Natural killer cell (primary cell): Measurements from ENCODE around the gene PLEKHD1. TPM values are rescaled to one million over a fixed set of nuclear protein-coding genes. Genes with fewer than 3 reads are reported as not detected.

ENCODE experiments used
- ATAC-seq, 3 donors: fragments of 150-1000 bp in 2 of 3; fragments of 200-7000 bp in 1 of 3; cut with Tn5 transposase; 1 replicate in 1 of 3; 2 replicates in 2 of 3; pipeline ENCODE4 v1.10.0; 2021; ENCODE audit warnings: mild to moderate bottlenecking in 2 of 3, moderate library complexity in 2 of 3
- DNase-seq, 2 donors: peaks; one replicate each; pipeline versions ENCODE4 v3.0.0 to v3.0.0-alpha.2; 2013 to 2021; ENCODE audit warnings: mixed read lengths in 1 of 2
- H3K27ac ChIP-seq: one replicate; pipeline ENCODE4 v1.5.1; 2013; ENCODE audit warnings: mild to moderate bottlenecking, low read length
- H3K27me3 ChIP-seq: one replicate; pipeline ENCODE4 v1.6.1; 2013; ENCODE audit warnings: low read length; ENCODE audit not compliant: control insufficient read depth, insufficient read depth
- H3K36me3 ChIP-seq: one replicate; pipeline ENCODE4 v1.6.1; 2013; ENCODE audit warnings: low read length; ENCODE audit not compliant: control insufficient read depth, insufficient read depth
- H3K4me1 ChIP-seq: one replicate; pipeline ENCODE4 v1.6.1; 2013; ENCODE audit warnings: low read length; ENCODE audit not compliant: control insufficient read depth, insufficient read depth
- H3K4me3 ChIP-seq: one replicate; pipeline ENCODE4 v1.5.1; 2013; ENCODE audit warnings: low read length
- H3K9me3 ChIP-seq: one replicate; pipeline ENCODE4 v1.6.1; 2013; ENCODE audit warnings: low read length; ENCODE audit not compliant: control insufficient read depth, insufficient read depth
- H3K27ac Mint-ChIP-seq, 2 donors: one replicate each; pipeline ENCODE4 v1.8.0; 2022; ENCODE audit warnings: mild to moderate bottlenecking in 2 of 2, mixed read lengths in 2 of 2, moderate library complexity in 1 of 2
- H3K27me3 Mint-ChIP-seq, 2 donors: one replicate each; pipeline ENCODE4 v1.8.0; 2022; ENCODE audit warnings: low read depth in 2 of 2, mixed read lengths in 2 of 2
- H3K36me3 Mint-ChIP-seq: one replicate; pipeline ENCODE4 v1.8.0; 2022; ENCODE audit warnings: mixed read lengths
- H3K4me1 Mint-ChIP-seq, 2 donors: one replicate each; pipeline ENCODE4 v1.8.0; 2022; ENCODE audit warnings: mixed read lengths in 2 of 2
- H3K4me3 Mint-ChIP-seq: one replicate; pipeline ENCODE4 v1.8.0; 2022; ENCODE audit warnings: mild to moderate bottlenecking, moderate library complexity, mixed read lengths
- H3K9me3 Mint-ChIP-seq, 2 donors: one replicate each; pipeline ENCODE4 v1.8.0; 2022; ENCODE audit warnings: mixed read lengths in 2 of 2
- CTCF ChIP-seq: fragments of 200-600 bp; IDR thresholded peaks from one replicate; pipeline ENCODE4 v1.8.0; 2022; ENCODE audit warnings: antibody characterized with exemption
- WGBS: methylation state at CpG from one replicate; pipeline ENCODE4 v1.1.7; 2013; ENCODE audit warnings: missing lambda C conversion rate; ENCODE audit not compliant: insufficient coverage; 5-methylcytosine and 5-hydroxymethylcytosine counted together
- intact Hi-C: fragments of 100-400 bp; cut with micrococcal nuclease; formaldehyde crosslinking; loops from one replicate; pipeline ENCODE4 v1.14.2; 2022
- total RNA-seq, 4 donors: library from RNA; stranded (reverse); fragments of 120-200 nt in 1 of 4; gene quantifications; one replicate each; pipeline versions ENCODE4 v1.2.3 to v1.2.4, GENCODE V29; 2013 to 2022

Gene PLEKHD1
- total RNA-seq, 3 donors from 2014 or later (not counting 1 experiment from before 2014, with no cell fraction given) = 0.78 to 1.0 (median 0.93) TPM

GRCh38 chr14:69504775-69505174 lies 20.2 kb downstream of the PLEKHD1 start:
- H3K36me3 ChIP-seq = no peaks in the 10 kb centered on the region
- WGBS = 100% methylated on average over 1 of the region's 1 CpG
- Mint-ChIP-seq H3K4me3 (no peak overlapping the region), H3K36me3 (no peaks in the 10 kb centered on the region), H3K4me1 (no peaks in the 10 kb centered on the region), H3K27ac (no peak overlapping the region), H3K27me3 (peaks cover 7 to 8% of the 10 kb centered on the region in 2 donors), H3K9me3 (no peaks in the 10 kb centered on the region)
- no peak for DNase-seq
- H3K9me3 ChIP-seq = no peaks in the 10 kb centered on the region
- no peak overlapping the region for H3K27ac ChIP-seq
- no peaks in the 10 kb centered on the region for H3K27me3 ChIP-seq
- TF ChIP-seq CTCF = no peak
- no peak for ATAC-seq
- H3K4me3 ChIP-seq = no peak overlapping the region
- H3K4me1 ChIP-seq = no peaks in the 10 kb centered on the region
- intact Hi-C loops = no loop called here

- ATAC-seq (no peak), DNase-seq (no peak)
- H3K9me3 ChIP-seq = no peaks in the 10 kb centered on the region
- no peak overlapping the region for H3K4me3 ChIP-seq
- WGBS = 91% methylated on average over 8 of the region's 8 CpGs
- no peaks in the 10 kb centered on the region for H3K27me3 ChIP-seq
- no peak overlapping the region for H3K27ac Mint-ChIP-seq
- no peak overlapping the region for H3K4me3 Mint-ChIP-seq
- H3K27ac ChIP-seq = no peak overlapping the region
- no peaks in the 10 kb centered on the region for H3K36me3 Mint-ChIP-seq
- peaks cover 7 to 9% of the 10 kb centered on the region in 2 donors for H3K27me3 Mint-ChIP-seq
- intact Hi-C loops = no loop called here
- no peaks in the 10 kb centered on the region for H3K36me3 ChIP-seq
- no peaks in the 10 kb centered on the region for H3K4me1 Mint-ChIP-seq
- no peak for TF ChIP-seq CTCF
- H3K4me1 ChIP-seq = no peaks in the 10 kb centered on the region
- no peaks in the 10 kb centered on the region for H3K9me3 Mint-ChIP-seq
These were observed 21.1 kb downstream of the PLEKHD1 start for GRCh38 chr14:69505338-69506240.

- H3K27ac Mint-ChIP-seq = no peak overlapping the region
- peaks cover 7 to 11% of the 10 kb centered on the region in 2 donors for H3K27me3 Mint-ChIP-seq
- TF ChIP-seq CTCF = no peak
- 80% methylated on average over 1 of the region's 1 CpG for WGBS
- DNase-seq = no peak
- no peak for ATAC-seq
- H3K4me3 ChIP-seq = no peak overlapping the region
- no peaks in the 10 kb centered on the region for H3K4me1 Mint-ChIP-seq
- no peak overlapping the region for H3K4me3 Mint-ChIP-seq
- H3K9me3 ChIP-seq = no peaks in the 10 kb centered on the region
- H3K9me3 Mint-ChIP-seq = no peaks in the 10 kb centered on the region
- no peaks in the 10 kb centered on the region for H3K36me3 Mint-ChIP-seq
- no peaks in the 10 kb centered on the region for H3K4me1 ChIP-seq
- H3K27ac ChIP-seq = no peak overlapping the region
- no peaks in the 10 kb centered on the region for H3K36me3 ChIP-seq
- intact Hi-C loops = no loop called here
- no peaks in the 10 kb centered on the region for H3K27me3 ChIP-seq
These were observed 21.7 kb downstream of the PLEKHD1 start for GRCh38 chr14:69506241-69506595.
